BLaER1 treated with 17β-estradiol and CSF1 and Interleukin-3, amounts not matched to agents 10 nM and 100 nM (cell line): Measurements from ENCODE around the gene HAAO.

ENCODE experiments used
- H3K27ac ChIP-seq, 11 experiments: shearing (Covaris generic); formaldehyde crosslinking; 2 replicates each; pipeline ENCODE4 v1.8.1; 2022
- H3K27me3 ChIP-seq, 11 experiments: shearing (Covaris generic); formaldehyde crosslinking; 2 replicates each; pipeline ENCODE4 v1.8.1; 2022
- H3K36me3 ChIP-seq, 11 experiments: shearing (Covaris generic); formaldehyde crosslinking; 2 replicates each; pipeline ENCODE4 v1.8.1; 2022
- H3K4me1 ChIP-seq, 10 experiments: shearing (Covaris generic); formaldehyde crosslinking; 2 replicates each; pipeline ENCODE4 v1.8.1; 2022
- H3K4me2 ChIP-seq, 11 experiments: shearing (Covaris generic); formaldehyde crosslinking; 2 replicates each; pipeline ENCODE4 v1.8.1; 2022
- H3K4me3 ChIP-seq, 10 experiments: shearing (Covaris generic); formaldehyde crosslinking; 2 replicates each; pipeline ENCODE4 v1.8.1; 2022
- H3K9ac ChIP-seq, 11 experiments: shearing (Covaris generic); formaldehyde crosslinking; 2 replicates each; pipeline ENCODE4 v1.8.1; 2022
- H3K9me3 ChIP-seq, 11 experiments: shearing (Covaris generic); formaldehyde crosslinking; replicated peaks in 1 of 11; 2 replicates each; pipeline ENCODE4 v1.8.1; 2022
- H4K20me1 ChIP-seq, 11 experiments: shearing (Covaris generic); formaldehyde crosslinking; 2 replicates each; pipeline ENCODE4 v1.8.1; 2022
- Cebpa-rat ChIP-seq, 11 experiments: shearing (Covaris generic); IDR thresholded peaks; 2 replicates each; pipeline ENCODE4 v1.8.1; 2022

The HAAO gene

GRCh38 chr2:42754021-42754775 is 38.2 kb downstream of the HAAO start:
- Histone ChIP-seq H3K4me3 (no peak overlapping the region), H3K4me2 (peak overlapping the region; percentile 77 to 93 (median 84)), H4K20me1 (peaks cover 0 to 57% (median 0%) of the 10 kb centered on the region in 11 experiments; a peak in 2 of 22 replicates), H3K4me1 (peaks cover 74 to 82% (median 80%) of the 10 kb centered on the region in 10 experiments), H3K9me3 (no peaks in the 10 kb centered on the region), H3K9ac (peak overlapping the region in 9 of 11 experiments; percentile 66 to 80 (median 74); a peak in 17 of 22 replicates), H3K36me3 (peaks cover 0 to 6% (median 0%) of the 10 kb centered on the region in 11 experiments; a peak in 3 of 22 replicates), H3K27me3 (peaks cover 0 to 41% (median 0%) of the 10 kb centered on the region in 11 experiments; a peak in 4 of 22 replicates), H3K27ac (peak overlapping the region in 9 of 11 experiments; percentile 85 to 97 (median 93); a peak in 18 of 22 replicates)
- no peak for TF ChIP-seq Cebpa-rat (IDR thresholded peaks at IDR 0.05)

GRCh38 chr2:42752816-42753813 is 39.3 kb downstream of the HAAO start:
- H3K27me3 ChIP-seq: peaks cover 0 to 47% (median 0%) of the 10 kb centered on the region in 11 experiments; a peak in 4 of 22 replicates
- H3K36me3 ChIP-seq: peaks cover 0 to 9% (median 0%) of the 10 kb centered on the region in 11 experiments; a peak in 8 of 22 replicates
- H3K4me3 ChIP-seq: peak overlapping the region in 2 of 10 experiments; percentile 35 to 39; a peak in 4 of 20 replicates
- no peak for TF ChIP-seq Cebpa-rat (IDR thresholded peaks at IDR 0.05)
- peaks cover 74 to 82% (median 80%) of the 10 kb centered on the region in 10 experiments for H3K4me1 ChIP-seq
- peak overlapping the region; percentile 21 to 97 (median 91); a peak in 21 of 22 replicates for H3K27ac ChIP-seq
- H3K4me2 ChIP-seq: peak overlapping the region; percentile 77 to 93 (median 84)
- no peaks in the 10 kb centered on the region for H3K9me3 ChIP-seq
- H3K9ac ChIP-seq: peak overlapping the region in 10 of 11 experiments; percentile 38 to 80 (median 74); a peak in 19 of 22 replicates
- peaks cover 0 to 57% (median 0%) of the 10 kb centered on the region in 11 experiments; a peak in 2 of 22 replicates for H4K20me1 ChIP-seq

DNA sequence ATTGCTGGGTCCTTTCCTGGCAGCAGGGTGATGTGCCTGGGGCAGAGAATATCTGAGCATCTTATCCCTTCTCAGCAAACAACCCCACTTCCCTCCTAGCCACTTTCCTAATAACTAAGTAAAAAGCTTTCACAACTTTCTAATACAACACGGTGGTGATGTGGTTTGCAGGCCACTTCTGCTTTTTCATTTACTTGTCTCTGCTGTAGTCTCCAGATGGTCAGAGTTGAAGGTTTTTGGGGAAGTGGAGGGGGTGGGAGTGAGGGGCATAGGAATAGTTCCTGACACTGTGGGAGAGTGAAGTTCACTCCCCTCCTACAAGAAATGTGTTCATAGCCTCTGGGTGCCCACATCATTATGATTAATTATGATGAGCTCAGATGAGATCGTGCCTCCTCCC is 40.1 kb downstream of the HAAO start:
- peak overlapping the region in 3 of 10 experiments; percentile 30 to 39 (median 35); a peak in 6 of 20 replicates for H3K4me3 ChIP-seq
- peaks cover 0 to 47% (median 0%) of the 10 kb centered on the region in 11 experiments; a peak in 4 of 22 replicates for H3K27me3 ChIP-seq
- H3K9ac ChIP-seq: peak overlapping the region in 10 of 11 experiments; percentile 38 to 82 (median 75); a peak in 19 of 22 replicates
- H3K36me3 ChIP-seq: peaks cover 0 to 10% (median 2%) of the 10 kb centered on the region in 11 experiments; a peak in 13 of 22 replicates
- no peaks in the 10 kb centered on the region for H3K9me3 ChIP-seq
- H3K27ac ChIP-seq: peak overlapping the region; percentile 21 to 97 (median 91); a peak in 21 of 22 replicates
- H3K4me2 ChIP-seq: peak overlapping the region; percentile 82 to 95 (median 86)
- peaks cover 71 to 74% (median 73%) of the 10 kb centered on the region in 10 experiments for H3K4me1 ChIP-seq
- peaks cover 0 to 57% (median 0%) of the 10 kb centered on the region in 11 experiments; a peak in 2 of 22 replicates for H4K20me1 ChIP-seq
- peak in 10 of 11 experiments; percentile 45 to 90 (median 83); a peak in 18 of 22 replicates for TF ChIP-seq Cebpa-rat (IDR thresholded peaks at IDR 0.05)

DNA sequence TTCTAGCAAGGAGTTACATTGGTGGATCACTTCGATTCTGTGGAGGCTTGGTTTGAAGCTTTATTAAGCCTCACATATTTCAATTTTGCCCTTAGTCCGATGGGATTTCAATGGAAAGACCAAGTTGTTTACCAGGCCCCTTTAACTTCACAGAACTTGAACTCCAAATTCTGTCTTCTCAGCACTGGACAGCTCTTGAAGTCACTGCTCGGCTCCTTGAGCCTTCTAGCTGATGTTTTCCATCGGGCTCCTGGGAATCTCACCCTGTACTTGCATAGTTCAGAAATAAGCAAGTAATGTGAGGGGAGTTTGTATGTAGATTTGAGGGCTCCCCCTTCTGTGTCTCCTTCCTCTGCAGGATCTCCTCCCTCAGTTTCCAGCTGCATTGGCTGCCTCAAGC is 43.5 kb downstream of the HAAO start:
- no peak overlapping the region for H3K4me3 ChIP-seq
- H3K4me1 ChIP-seq: peaks cover 36 to 39% (median 38%) of the 10 kb centered on the region in 10 experiments
- peaks cover 0 to 18% (median 0%) of the 10 kb centered on the region in 11 experiments; a peak in 3 of 22 replicates for H3K27me3 ChIP-seq
- H3K9me3 ChIP-seq: no peaks in the 10 kb centered on the region
- peaks cover 0 to 36% (median 5%) of the 10 kb centered on the region in 11 experiments; a peak in 13 of 22 replicates for H3K36me3 ChIP-seq
- H3K9ac ChIP-seq: no peak overlapping the region
- H3K27ac ChIP-seq: peak overlapping the region in 3 of 11 experiments; percentile 16 to 40 (median 26); a peak in 5 of 22 replicates
- no peak overlapping the region for H3K4me2 ChIP-seq
- no peak for TF ChIP-seq Cebpa-rat (IDR thresholded peaks at IDR 0.05)
- peaks cover 0 to 23% (median 0%) of the 10 kb centered on the region in 11 experiments; a peak in 3 of 22 replicates for H4K20me1 ChIP-seq

DNA sequence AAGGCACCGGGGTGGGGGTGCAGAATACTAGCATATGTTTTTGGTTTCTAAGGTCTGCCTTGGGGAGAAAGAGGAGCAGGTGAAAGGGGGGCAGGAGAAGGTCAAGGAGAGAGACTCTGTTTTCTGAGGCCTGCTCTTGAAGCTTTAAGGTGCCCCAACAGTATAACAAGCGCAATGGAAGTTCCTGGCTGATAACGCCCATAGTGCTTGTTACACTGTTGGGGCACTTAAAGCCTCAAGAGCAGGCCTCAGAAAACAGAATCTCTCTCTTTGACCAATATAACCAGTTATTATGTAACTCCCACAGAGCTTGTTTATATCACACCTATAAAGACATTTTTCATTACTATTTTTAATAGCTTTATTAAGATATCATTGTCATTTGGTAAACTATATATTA is 45.0 kb downstream of the HAAO start:
- no peak overlapping the region for H3K27ac ChIP-seq
- TF ChIP-seq Cebpa-rat (IDR thresholded peaks at IDR 0.05): no peak
- peaks cover 0 to 13% (median 0%) of the 10 kb centered on the region in 11 experiments; a peak in 3 of 22 replicates for H4K20me1 ChIP-seq
- no peak overlapping the region for H3K9ac ChIP-seq
- H3K4me2 ChIP-seq: no peak overlapping the region
- no peaks in the 10 kb centered on the region for H3K9me3 ChIP-seq
- peaks cover 22 to 25% (median 24%) of the 10 kb centered on the region in 10 experiments for H3K4me1 ChIP-seq
- peaks cover 0 to 44% (median 5%) of the 10 kb centered on the region in 11 experiments; a peak in 14 of 22 replicates for H3K36me3 ChIP-seq
- H3K4me3 ChIP-seq: no peak overlapping the region
- H3K27me3 ChIP-seq: peaks cover 0 to 13% (median 0%) of the 10 kb centered on the region in 11 experiments; a peak in 1 of 22 replicates

- no peaks in the 10 kb centered on the region; a peak in 1 of 22 replicates for H4K20me1 ChIP-seq
- peaks cover 9 to 12% (median 11%) of the 10 kb centered on the region in 10 experiments; a peak in 18 of 20 replicates for H3K4me1 ChIP-seq
- no peak overlapping the region for H3K27ac ChIP-seq
- H3K9ac ChIP-seq: no peak overlapping the region
- no peak for TF ChIP-seq Cebpa-rat (IDR thresholded peaks at IDR 0.05)
- peaks cover 0 to 8% (median 0%) of the 10 kb centered on the region in 11 experiments; a peak in 1 of 22 replicates for H3K27me3 ChIP-seq
- H3K4me3 ChIP-seq: no peak overlapping the region
- H3K9me3 ChIP-seq: peaks cover 7 to 12% (median 10%) of the 10 kb centered on the region in 11 experiments
- H3K4me2 ChIP-seq: no peak overlapping the region
- H3K36me3 ChIP-seq: peaks cover 8 to 55% (median 16%) of the 10 kb centered on the region in 11 experiments; a peak in 20 of 22 replicates
Observed at GRCh38 chr2:42744545-42745082, 47.8 kb downstream of the HAAO start.

- H3K27ac ChIP-seq: no peak overlapping the region
- peaks cover 0 to 1% (median 0%) of the 10 kb centered on the region in 11 experiments; a peak in 1 of 22 replicates for H3K27me3 ChIP-seq
- H3K4me3 ChIP-seq: no peak overlapping the region
- no peak for TF ChIP-seq Cebpa-rat (IDR thresholded peaks at IDR 0.05)
- H3K4me2 ChIP-seq: no peak overlapping the region
- H4K20me1 ChIP-seq: no peaks in the 10 kb centered on the region; a peak in 1 of 22 replicates
- H3K4me1 ChIP-seq: peaks cover 9 to 12% (median 11%) of the 10 kb centered on the region in 10 experiments; a peak in 18 of 20 replicates
- H3K36me3 ChIP-seq: peaks cover 17 to 59% (median 22%) of the 10 kb centered on the region in 11 experiments; a peak in 21 of 22 replicates
- no peak overlapping the region for H3K9ac ChIP-seq
- peaks cover 17 to 22% (median 20%) of the 10 kb centered on the region in 11 experiments for H3K9me3 ChIP-seq
Observed at GRCh38 chr2:42743659-42743990, 48.8 kb downstream of the HAAO start.
